ENCODE data around the gene OR8D4.

Gene OR8D4

DNA sequence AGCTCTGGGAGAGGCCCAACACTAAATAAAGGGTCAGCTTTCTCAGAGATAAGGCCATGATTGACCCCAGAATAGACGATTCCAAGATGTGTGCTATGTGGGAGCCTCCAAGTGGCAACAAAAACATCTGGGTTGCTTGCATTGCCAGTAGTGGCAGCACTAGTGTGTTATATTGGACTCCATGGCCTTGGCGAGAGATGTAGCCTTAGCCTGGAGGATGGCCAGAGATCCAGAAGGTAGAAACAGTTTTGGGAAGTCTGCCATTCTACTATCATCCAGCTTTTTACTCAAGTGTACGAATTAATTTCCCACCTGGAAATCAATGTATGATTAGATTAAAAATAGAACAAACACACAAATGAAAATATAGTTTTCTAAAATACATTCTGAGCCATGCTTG is 3.0 kb downstream of the OR8D4 start:
- Histone ChIP-seq H3K27me3 (ENCODE audit: low read depth, low read length) (no peaks in the 10 kb centered on the region), H3K27ac (ENCODE audit: low read length) (no peak overlapping the region), H3K4me1 (ENCODE audit: control insufficient read depth in 1 of 2, insufficient read depth in 2 of 2, low read length in 2 of 2) (no peaks in the 10 kb centered on the region), H3K4me3 (ENCODE audit: low read depth in 1 of 2, low read length in 2 of 2) (no peak overlapping the region), H3K9me3 (ENCODE audit: control insufficient read depth in 1 of 2, low read length in 2 of 2) (no peaks in the 10 kb centered on the region), H3K36me3 (ENCODE audit: control insufficient read depth in 1 of 2, insufficient read depth in 2 of 2, low read length in 2 of 2) (no peaks in the 10 kb centered on the region)

DNA sequence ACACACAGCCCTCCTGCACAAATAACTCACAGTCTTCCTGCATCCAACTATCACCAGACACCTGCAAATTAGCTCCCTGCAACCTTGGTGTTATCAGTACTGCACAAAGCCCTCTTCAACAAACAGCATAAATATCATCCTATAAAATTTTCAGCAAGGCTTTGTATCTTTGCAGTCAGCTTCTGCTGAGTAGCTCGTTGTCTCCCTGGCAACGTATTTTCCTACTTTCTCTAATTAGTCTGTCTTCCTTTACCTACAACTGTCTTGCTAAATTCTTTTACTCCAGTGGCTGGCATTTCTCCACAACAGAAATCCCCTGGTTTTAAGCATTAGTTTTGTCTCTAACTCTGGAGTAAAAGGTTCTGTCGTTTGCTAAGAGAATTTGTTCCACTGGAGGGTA is 3.9 kb downstream of the OR8D4 start:
- Histone ChIP-seq H3K4me3 (ENCODE audit: low read depth in 1 of 2, low read length in 2 of 2) (no peak overlapping the region), H3K9me3 (ENCODE audit: control insufficient read depth in 1 of 2, low read length in 2 of 2) (no peaks in the 10 kb centered on the region), H3K27me3 (ENCODE audit: low read depth, low read length) (no peaks in the 10 kb centered on the region), H3K36me3 (ENCODE audit: control insufficient read depth in 1 of 2, insufficient read depth in 2 of 2, low read length in 2 of 2) (no peaks in the 10 kb centered on the region), H3K27ac (ENCODE audit: low read length) (no peak overlapping the region), H3K4me1 (ENCODE audit: control insufficient read depth in 1 of 2, insufficient read depth in 2 of 2, low read length in 2 of 2) (no peaks in the 10 kb centered on the region)

DNA sequence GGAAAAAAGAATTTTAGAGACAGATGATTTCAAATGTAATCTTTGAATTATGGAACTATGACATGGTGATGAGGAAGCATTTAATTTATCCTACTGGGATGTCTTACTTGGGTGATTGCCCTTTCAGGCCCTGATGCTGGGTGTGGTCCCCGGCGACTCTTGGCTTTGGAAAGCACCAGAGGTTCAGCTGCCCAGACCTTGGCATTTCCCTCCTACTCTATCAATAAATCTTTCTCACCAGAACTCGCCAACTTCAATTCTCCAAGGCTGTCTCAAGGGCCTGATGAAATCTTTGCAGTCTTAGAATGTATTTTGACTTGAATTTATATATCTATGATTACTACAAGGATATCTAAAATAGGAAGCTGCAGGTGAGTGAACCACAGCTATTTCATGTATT is 19.0 kb downstream of the OR8D4 start:
- H3K4me1 ChIP-seq (ENCODE audit: control insufficient read depth in 1 of 2, insufficient read depth in 2 of 2, low read length in 2 of 2): no peaks in the 10 kb centered on the region
- H3K27ac ChIP-seq (ENCODE audit: low read length): no peak overlapping the region
- no peaks in the 10 kb centered on the region for H3K9me3 ChIP-seq (ENCODE audit: control insufficient read depth in 1 of 2, low read length in 2 of 2)
- H3K4me3 ChIP-seq (ENCODE audit: low read depth in 1 of 2, low read length in 2 of 2): no peak overlapping the region
- H3K36me3 ChIP-seq (ENCODE audit: control insufficient read depth in 1 of 2, insufficient read depth in 2 of 2, low read length in 2 of 2): no peaks in the 10 kb centered on the region
- H3K27me3 ChIP-seq (ENCODE audit: low read depth, low read length): no peaks in the 10 kb centered on the region

DNA sequence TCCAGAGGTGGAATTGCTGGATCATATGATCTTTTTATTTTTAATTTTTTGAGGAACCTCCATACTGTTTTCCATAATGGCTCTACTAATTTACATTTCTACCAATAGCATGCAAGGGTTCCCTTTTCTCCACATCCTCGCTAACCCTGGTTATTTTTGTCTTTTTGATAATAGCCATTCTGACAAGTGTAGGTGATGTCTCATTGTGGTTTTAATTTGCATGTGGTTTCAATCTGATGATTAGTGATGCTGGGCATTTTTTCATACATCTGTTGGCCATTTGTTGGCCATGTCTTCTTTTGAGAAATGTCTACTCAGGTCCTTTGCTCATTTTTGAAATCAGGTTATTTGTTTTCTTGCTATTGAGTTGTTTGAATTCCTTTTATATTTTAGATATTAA is 22.1 kb downstream of the OR8D4 start:
- Histone ChIP-seq H3K36me3 (ENCODE audit: control insufficient read depth in 1 of 2, insufficient read depth in 2 of 2, low read length in 2 of 2) (no peaks in the 10 kb centered on the region), H3K9me3 (ENCODE audit: control insufficient read depth in 1 of 2, low read length in 2 of 2) (no peaks in the 10 kb centered on the region), H3K27ac (ENCODE audit: low read length) (no peak overlapping the region), H3K4me3 (ENCODE audit: low read depth in 1 of 2, low read length in 2 of 2) (no peak overlapping the region), H3K27me3 (ENCODE audit: low read depth, low read length) (no peaks in the 10 kb centered on the region), H3K4me1 (ENCODE audit: control insufficient read depth in 1 of 2, insufficient read depth in 2 of 2, low read length in 2 of 2) (no peaks in the 10 kb centered on the region)

DNA sequence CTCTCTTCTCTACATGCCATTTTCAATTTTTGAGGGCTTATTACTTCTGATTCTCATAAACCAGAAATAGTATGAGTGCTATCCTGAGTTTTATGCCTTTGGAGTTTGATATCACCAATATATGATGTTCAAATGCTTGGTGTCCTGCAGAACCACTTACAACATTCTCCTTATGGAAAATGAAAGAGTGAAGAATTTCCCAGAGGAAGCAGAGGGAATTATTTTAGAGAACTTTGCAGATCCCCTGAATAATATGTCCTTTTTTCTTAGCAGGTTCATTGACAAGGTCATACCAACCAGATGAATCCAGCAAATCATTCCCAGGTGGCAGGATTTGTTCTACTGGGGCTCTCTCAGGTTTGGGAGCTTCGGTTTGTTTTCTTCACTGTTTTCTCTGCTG is 37.4 kb downstream of the OR8D4 start, which contains the start of gene OR4D5:
Gene OR4D5, plus strand, starts transcription at position 301 of the 400 bp plus-strand sequence. Its CDS starts 0 bp downstream, at position 301.
- no peaks in the 10 kb centered on the region for H3K27me3 ChIP-seq (ENCODE audit: low read depth, low read length)
- H3K36me3 ChIP-seq (ENCODE audit: control insufficient read depth in 1 of 2, insufficient read depth in 2 of 2, low read length in 2 of 2): no peaks in the 10 kb centered on the region
- no peaks in the 10 kb centered on the region for H3K9me3 ChIP-seq (ENCODE audit: control insufficient read depth in 1 of 2, low read length in 2 of 2)
- no peaks in the 10 kb centered on the region for H3K4me1 ChIP-seq (ENCODE audit: control insufficient read depth in 1 of 2, insufficient read depth in 2 of 2, low read length in 2 of 2)
- H3K4me3 ChIP-seq (ENCODE audit: low read depth in 1 of 2, low read length in 2 of 2): no peak within 1 kb of the TSS
- no peak within 1 kb of the TSS for H3K27ac ChIP-seq (ENCODE audit: low read length)

DNA sequence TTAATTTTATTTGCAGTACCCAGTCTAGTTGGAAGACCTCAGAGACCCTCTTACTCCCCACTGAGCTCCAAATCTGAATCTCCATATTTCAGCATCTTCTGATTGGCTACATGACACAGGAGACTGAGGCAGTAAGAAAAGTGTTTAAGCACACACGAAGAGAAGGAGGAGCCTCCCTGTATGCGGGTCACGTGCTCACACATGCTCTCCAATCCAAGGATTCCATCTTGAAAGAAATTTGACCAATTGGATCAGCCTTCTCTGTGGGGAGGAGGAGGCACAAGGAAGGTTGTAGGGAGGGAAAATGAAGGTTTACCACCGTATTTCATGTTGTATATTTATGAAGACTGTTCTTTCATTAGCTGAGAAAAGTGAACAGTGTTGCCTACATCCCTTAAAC is 40.4 kb downstream of the OR8D4 start:
- H3K36me3 ChIP-seq (ENCODE audit: control insufficient read depth in 1 of 2, insufficient read depth in 2 of 2, low read length in 2 of 2): no peaks in the 10 kb centered on the region
- no peak overlapping the region for H3K4me3 ChIP-seq (ENCODE audit: low read depth in 1 of 2, low read length in 2 of 2)
- H3K9me3 ChIP-seq (ENCODE audit: control insufficient read depth in 1 of 2, low read length in 2 of 2): no peaks in the 10 kb centered on the region
- no peaks in the 10 kb centered on the region for H3K4me1 ChIP-seq (ENCODE audit: control insufficient read depth in 1 of 2, insufficient read depth in 2 of 2, low read length in 2 of 2)
- H3K27ac ChIP-seq (ENCODE audit: low read length): no peak overlapping the region
- H3K27me3 ChIP-seq (ENCODE audit: low read depth, low read length): no peaks in the 10 kb centered on the region

DNA sequence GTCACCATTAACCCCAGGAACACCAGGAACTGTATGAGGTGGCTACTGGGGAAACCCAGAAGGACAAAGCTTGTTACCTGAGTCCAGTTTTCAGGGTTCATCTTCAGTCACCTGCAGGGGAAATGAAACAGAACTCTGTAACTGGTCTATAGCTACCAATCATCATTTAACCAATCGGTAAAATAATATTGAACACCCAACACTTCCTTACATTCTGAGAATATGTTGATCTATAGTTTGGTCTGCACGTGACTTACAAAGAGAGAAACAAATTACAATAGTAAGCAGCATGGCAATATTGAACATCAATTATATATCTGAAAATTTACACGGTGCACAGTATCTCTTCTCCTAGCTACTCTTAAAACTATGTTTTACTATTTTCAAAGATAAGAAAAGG is 41.8 kb downstream of the OR8D4 start, which contains the start of gene OR6T1:
Gene OR6T1, minus strand, starts transcription at position 101 of the 400 bp plus-strand sequence. Its CDS starts 0 bp downstream, at position 101.
- H3K4me3 ChIP-seq (ENCODE audit: low read depth in 1 of 2, low read length in 2 of 2): no peak within 1 kb of the TSS
- H3K27ac ChIP-seq (ENCODE audit: low read length): no peak within 1 kb of the TSS
- no peaks in the 10 kb centered on the region for H3K27me3 ChIP-seq (ENCODE audit: low read depth, low read length)
- no peaks in the 10 kb centered on the region for H3K36me3 ChIP-seq (ENCODE audit: control insufficient read depth in 1 of 2, insufficient read depth in 2 of 2, low read length in 2 of 2)
- no peaks in the 10 kb centered on the region for H3K9me3 ChIP-seq (ENCODE audit: control insufficient read depth in 1 of 2, low read length in 2 of 2)
- H3K4me1 ChIP-seq (ENCODE audit: control insufficient read depth in 1 of 2, insufficient read depth in 2 of 2, low read length in 2 of 2): no peaks in the 10 kb centered on the region

DNA sequence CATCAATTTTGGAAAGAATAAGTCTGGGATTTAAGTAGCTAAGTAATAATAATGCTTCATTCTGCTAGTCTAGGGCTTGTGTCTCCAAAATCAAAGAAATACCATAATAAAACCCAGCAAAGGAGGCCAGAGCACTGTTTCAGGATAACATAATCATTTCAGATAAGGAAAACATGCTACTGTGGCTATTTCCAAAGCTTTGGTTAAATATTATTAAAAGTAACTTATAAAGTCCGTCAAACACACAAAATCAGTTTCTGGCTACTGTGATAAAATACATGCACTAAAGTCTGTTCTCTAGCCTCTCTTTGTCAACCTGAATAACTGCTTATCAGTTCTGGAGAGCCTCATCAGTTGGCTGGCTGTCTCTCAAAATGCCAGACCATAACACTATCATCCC is 43.2 kb downstream of the OR8D4 start:
- no peaks in the 10 kb centered on the region for H3K4me1 ChIP-seq (ENCODE audit: control insufficient read depth in 1 of 2, insufficient read depth in 2 of 2, low read length in 2 of 2)
- H3K27ac ChIP-seq (ENCODE audit: low read length): no peak overlapping the region
- H3K9me3 ChIP-seq (ENCODE audit: control insufficient read depth in 1 of 2, low read length in 2 of 2): no peaks in the 10 kb centered on the region
- no peaks in the 10 kb centered on the region for H3K27me3 ChIP-seq (ENCODE audit: low read depth, low read length)
- H3K36me3 ChIP-seq (ENCODE audit: control insufficient read depth in 1 of 2, insufficient read depth in 2 of 2, low read length in 2 of 2): no peaks in the 10 kb centered on the region
- H3K4me3 ChIP-seq (ENCODE audit: low read depth in 1 of 2, low read length in 2 of 2): no peak overlapping the region

DNA sequence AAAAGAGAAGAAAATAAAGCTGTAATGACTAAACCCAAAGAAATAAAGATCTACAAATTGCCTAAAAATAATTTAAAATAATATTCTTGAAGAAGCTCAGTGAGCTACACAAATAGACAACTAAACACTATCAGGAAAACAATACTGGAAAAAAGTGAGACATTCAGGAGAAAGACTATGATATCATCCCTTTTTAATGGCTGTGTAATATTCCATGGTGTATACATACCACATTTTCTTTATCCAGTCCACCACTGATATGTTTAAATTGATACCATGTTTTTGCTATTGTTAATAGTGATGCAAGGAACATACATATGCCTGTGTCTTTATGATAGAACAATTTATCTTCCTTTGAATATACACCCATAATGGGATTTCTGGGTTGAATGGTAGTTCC is 54.8 kb downstream of the OR8D4 start:
- H3K27me3 ChIP-seq (ENCODE audit: low read depth, low read length): no peaks in the 10 kb centered on the region
- H3K36me3 ChIP-seq (ENCODE audit: control insufficient read depth in 1 of 2, insufficient read depth in 2 of 2, low read length in 2 of 2): no peaks in the 10 kb centered on the region
- no peaks in the 10 kb centered on the region for H3K9me3 ChIP-seq (ENCODE audit: control insufficient read depth in 1 of 2, low read length in 2 of 2)
- H3K4me1 ChIP-seq (ENCODE audit: control insufficient read depth in 1 of 2, insufficient read depth in 2 of 2, low read length in 2 of 2): no peaks in the 10 kb centered on the region
- no peak overlapping the region for H3K27ac ChIP-seq (ENCODE audit: low read length)
- H3K4me3 ChIP-seq (ENCODE audit: low read depth in 1 of 2, low read length in 2 of 2): no peak overlapping the region

Data from muscle layer of duodenum (tissue), 2 donors.